ENCODE data around the gene HSFX3.
A peak's percentile ranks its signal among the peaks of the same experiment; 100 is the strongest.
"Not testable (repeated sequence)": the region's sequence is repeated elsewhere in the genome, so short reads cannot be mapped to it uniquely, and the experiment has no call there.

HSFX3 gene

GRCh38 chrX:149517308-149517707 lies 32.4 kb downstream of the HSFX3 start:
- DNase-seq (ENCODE audit: low read depth), result no peak

DNA sequence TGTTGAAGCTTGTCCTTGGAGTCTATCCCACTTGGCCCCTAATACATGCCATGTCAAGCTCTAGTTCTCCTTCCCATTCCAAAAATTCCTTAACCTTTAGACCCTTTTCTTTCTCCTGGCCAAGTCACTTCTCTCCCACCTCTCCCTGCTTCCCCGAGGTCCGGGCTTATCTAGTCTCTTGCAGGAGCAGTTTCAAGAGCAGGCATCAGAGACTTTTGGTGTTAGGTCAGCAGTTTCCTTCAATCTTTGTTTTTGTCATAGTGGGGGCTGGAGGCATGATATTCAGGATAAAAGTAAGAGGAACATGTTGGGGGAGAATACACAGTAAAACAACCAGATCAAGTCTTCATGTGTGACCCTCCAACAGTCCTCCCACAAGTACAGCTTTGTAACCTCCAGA lies 33.1 kb downstream of the HSFX3 start:
- DNase-seq (ENCODE audit: low read depth), result no peak

DNA sequence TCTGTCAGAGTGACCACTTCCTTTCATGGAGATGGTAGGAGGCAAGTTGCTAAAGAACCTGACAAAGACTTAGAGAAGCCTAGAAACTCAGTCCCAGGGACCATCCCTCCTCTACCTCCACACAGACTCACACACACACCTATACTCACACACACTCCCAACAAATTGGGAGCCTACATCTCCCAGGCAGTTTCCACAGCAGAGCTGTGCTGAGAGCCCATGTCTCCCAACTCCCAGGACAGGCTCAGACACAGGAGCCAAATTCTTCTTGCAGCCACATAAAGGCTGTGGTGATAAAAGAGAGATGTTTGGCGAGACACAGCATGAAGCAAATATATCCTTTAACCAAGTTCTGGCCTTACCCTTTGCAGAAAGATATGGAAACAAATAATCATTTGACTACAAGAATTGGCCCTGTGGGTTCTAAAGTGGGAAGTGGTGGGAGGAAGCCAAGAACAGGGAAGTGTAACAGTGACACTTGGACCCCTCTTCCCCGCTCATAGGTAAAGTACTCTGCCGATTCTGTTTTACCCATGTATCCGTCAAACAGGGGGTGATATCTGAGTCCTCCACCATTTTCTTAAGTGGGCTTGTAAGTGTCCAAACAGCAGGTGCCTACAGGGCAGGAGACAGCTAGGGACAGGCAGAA lies 33.6 kb downstream of the HSFX3 start:
- DNase-seq (ENCODE audit: low read depth), result no peak

DNA sequence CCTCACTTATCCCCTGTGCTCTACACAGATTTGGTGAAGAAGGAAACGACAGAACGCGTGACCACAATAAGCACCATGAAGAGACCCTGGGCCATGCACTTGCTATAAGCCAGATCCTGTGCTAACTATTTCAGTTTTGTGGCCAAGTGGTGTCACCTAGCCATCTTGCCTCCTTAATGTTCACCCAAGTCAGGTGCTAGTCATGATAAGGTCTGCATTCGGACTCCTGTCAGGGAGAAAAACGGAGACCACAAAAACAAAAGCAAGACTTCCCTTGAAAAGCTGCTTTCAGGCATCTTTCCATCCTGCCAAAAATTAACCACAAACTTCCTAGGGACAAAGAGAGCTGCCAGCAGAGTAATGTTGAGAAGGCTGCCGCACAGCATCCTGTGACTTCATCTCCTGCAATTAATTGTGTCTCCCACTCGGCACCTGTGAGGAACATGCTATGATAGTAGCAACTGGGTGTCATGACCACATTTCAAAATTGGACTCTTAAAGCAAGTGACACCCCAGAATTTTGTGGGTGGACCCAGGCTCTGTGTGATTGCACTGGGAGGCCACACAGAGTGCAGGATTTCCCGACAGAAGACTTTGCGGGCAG lies 35.8 kb downstream of the HSFX3 start:
- no peak for DNase-seq (ENCODE audit: low read depth)

- no peak for DNase-seq (ENCODE audit: low read depth)
Observed at GRCh38 chrX:149512225-149512885, 37.4 kb downstream of the HSFX3 start.

- no peak for DNase-seq (ENCODE audit: low read depth)
Observed at GRCh38 chrX:149511081-149511480, 38.6 kb downstream of the HSFX3 start.

- DNase-seq (ENCODE audit: low read depth), result no peak
Observed at GRCh38 chrX:149510386-149510785, 39.3 kb downstream of the HSFX3 start.

DNA sequence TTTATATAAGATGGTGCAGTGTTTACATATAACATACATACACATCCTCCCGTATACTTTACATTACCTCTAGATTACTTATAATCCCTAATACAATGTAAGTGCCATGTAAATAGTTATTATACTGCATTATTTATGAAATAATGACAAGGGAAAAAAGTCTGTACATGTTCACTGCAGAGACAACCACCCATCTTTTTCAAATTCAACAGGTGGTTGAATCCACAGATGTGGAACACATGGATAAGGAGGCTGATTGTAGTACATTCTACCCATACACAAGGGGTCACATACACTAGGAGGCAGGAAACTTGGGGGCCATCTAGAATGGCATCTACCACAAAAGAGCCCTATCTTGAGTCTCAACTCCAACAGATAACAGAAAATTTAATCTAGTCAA lies 41.3 kb downstream of the HSFX3 start:
- DNase-seq (ENCODE audit: low read depth), result no peak

GRCh38 chrX:149506349-149506748 lies 43.4 kb downstream of the HSFX3 start:
- DNase-seq (ENCODE audit: low read depth), result no peak

DNA sequence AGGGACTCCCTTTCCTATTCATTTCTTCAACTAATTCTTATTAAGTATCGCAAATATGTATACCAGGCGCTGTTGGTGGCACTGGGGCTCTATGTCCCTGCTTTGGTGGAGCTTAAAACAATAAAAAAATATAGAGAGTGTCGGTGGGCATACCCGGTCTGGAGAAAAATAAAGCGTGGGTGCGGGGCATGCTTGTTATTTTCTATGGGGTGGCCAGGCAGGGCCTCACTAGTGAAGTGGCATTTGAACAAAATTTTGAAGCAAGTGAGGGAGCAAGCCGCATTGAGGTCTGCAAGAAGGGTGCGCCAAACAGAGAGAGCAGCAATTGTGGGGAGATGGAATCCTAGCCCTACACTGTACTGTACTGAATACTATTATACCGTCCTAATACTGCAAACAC lies 44.1 kb downstream of the HSFX3 start:
- DNase-seq (ENCODE audit: low read depth), result no peak

GRCh38 chrX:149504915-149505651 lies 44.6 kb downstream of the HSFX3 start, which contains the start of gene IDS:
IDS (minus strand) TSS chrX:149505306; CDS start chrX:149505137, 169 bp downstream.
- DNase-seq (ENCODE audit: low read depth), result peak; percentile 81

- peak; percentile 61 for DNase-seq (ENCODE audit: low read depth)
Observed at GRCh38 chrX:149504226-149504914, 45.4 kb downstream of the HSFX3 start.

DNA sequence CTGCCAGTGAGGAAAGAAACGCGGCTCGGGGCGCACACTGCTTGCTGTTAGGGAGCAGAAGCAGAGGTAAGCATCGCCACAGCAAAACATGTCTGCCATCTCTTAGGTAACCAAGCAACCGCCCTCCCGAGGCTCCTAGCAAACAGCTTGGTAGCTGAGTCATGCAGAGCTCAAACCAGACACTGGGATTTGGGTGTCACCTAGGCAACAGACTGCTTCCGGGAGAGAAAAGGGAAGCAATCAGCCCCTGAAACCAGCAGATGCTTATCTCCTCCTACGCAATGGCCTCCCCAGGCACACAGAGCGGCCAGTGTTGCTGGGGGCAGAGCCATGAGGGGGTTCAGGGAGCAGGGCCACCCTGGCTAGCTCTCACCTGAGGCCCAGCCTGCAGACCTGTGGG lies 46.3 kb downstream of the HSFX3 start:
- not testable (repeated sequence) for DNase-seq (ENCODE audit: low read depth)

- not testable (repeated sequence) for DNase-seq (ENCODE audit: low read depth)
Observed at GRCh38 chrX:149502923-149503322, 46.8 kb downstream of the HSFX3 start.

DNA sequence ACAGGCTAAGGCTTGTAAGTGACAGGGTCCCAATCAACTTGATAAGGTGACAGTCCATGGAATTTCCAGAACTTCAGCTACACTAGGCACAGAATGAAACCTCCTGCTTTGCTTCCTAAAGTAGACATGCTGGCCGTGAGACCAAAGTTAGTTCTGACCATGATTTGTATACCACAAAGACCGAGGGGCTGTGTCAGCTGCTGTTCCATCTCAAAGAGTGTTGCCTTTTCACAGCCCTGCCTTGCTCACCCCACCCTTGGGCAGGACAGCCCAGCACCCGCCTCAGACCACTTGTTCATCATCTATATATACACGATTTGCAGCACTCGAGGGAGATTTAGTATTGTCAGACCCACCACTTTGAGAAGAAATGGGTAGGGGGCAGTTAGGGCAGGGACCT lies 50.0 kb downstream of the HSFX3 start:
- no peak for DNase-seq (ENCODE audit: low read depth)

DNA sequence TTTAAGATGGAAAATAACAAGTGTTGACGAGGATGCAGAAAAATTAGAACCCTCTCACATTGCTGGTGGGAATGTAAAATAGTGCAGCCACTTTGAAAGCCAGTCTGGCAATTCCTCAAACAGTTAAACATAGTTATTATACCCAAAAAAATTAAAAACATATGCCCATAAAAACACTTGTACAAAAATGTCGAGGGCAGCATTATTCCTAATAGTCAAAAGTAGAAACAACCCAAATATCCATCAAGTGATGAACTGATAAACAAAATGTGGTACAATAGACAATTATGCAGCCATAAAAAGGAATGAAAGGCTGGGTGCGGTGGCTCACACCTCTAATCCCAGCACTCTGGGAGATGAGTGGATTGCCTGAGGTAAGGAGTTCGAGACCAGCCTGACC lies 51.0 kb downstream of the HSFX3 start:
- no peak for DNase-seq (ENCODE audit: low read depth)
